Stimulated activated CD8-positive, alpha-beta memory T cell treated with anti-CD3 and anti-CD28 coated beads, Interleukin-15, amount 100 ng/mL, for 24 hours (primary cell): ENCODE results near the gene KLF11.

Experiments used
- DNase-seq: peaks from one replicate; pipeline ENCODE4 v3.0.0-alpha.2; 2020; ENCODE audit warnings: low read depth

KLF11 gene

GRCh38 chr2:10043256-10043905, at the start of gene KLF11:
TSS of gene KLF11 (plus strand) at chr2:10043550. CDS start at chr2:10043717, 167 bp downstream.
- peak; percentile 57 for DNase-seq

- DNase-seq, result no peak
Observed at GRCh38 chr2:9994462-9994861, 48.9 kb upstream of the KLF11 start.

- DNase-seq, result no peak
Observed at GRCh38 chr2:9995059-9995458, 48.3 kb upstream of the KLF11 start.

- no peak for DNase-seq
Observed at GRCh38 chr2:9996321-9996720, 47.0 kb upstream of the KLF11 start.

- DNase-seq, result no peak
Observed at GRCh38 chr2:9997936-9998335, 45.4 kb upstream of the KLF11 start.

- DNase-seq, result no peak
Observed at GRCh38 chr2:9998916-9999654, 44.3 kb upstream of the KLF11 start.

GRCh38 chr2:9999693-10000092, 43.7 kb upstream of the KLF11 start:
- DNase-seq, result no peak

- no peak for DNase-seq
Observed at GRCh38 chr2:10000541-10000940, 42.8 kb upstream of the KLF11 start.

- DNase-seq, result no peak
Observed at GRCh38 chr2:10001586-10001985, 41.8 kb upstream of the KLF11 start.

GRCh38 chr2:10002109-10002508, 41.2 kb upstream of the KLF11 start:
- no peak for DNase-seq

- DNase-seq, result no peak
Observed at GRCh38 chr2:10002681-10003080, 40.7 kb upstream of the KLF11 start.

GRCh38 chr2:10003206-10004125, 39.9 kb upstream of the KLF11 start:
- DNase-seq, result no peak

GRCh38 chr2:10004401-10004800, 38.9 kb upstream of the KLF11 start:
- no peak for DNase-seq

GRCh38 chr2:10004836-10005235, 38.5 kb upstream of the KLF11 start:
- no peak for DNase-seq

GRCh38 chr2:10005461-10006235, 37.7 kb upstream of the KLF11 start:
- DNase-seq, result no peak

- no peak for DNase-seq
Observed at GRCh38 chr2:10006236-10007161, 36.9 kb upstream of the KLF11 start.

- DNase-seq, result no peak
Observed at GRCh38 chr2:10007435-10007834, 35.9 kb upstream of the KLF11 start.

- no peak for DNase-seq
Observed at GRCh38 chr2:10007921-10008808, 35.2 kb upstream of the KLF11 start.

- DNase-seq, result no peak
Observed at GRCh38 chr2:10008809-10009176, 34.6 kb upstream of the KLF11 start.
